Transverse colon (tissue), 4 donors: Measurements from ENCODE around the gene ENTHD1.

Source experiments
- CTCF ChIP-seq, 5 experiments: fragments of 200-600 bp in 3 of 5; fragments of 450-650 bp in 2 of 5; sonication (generic) in 3 of 5; IDR thresholded peaks; 1 replicate in 2 of 5; 2 replicates in 3 of 5; pipeline ENCODE4 v1.5.1; 2016 to 2017; ENCODE audit warnings: antibody characterized with exemption in 5 of 5, inconsistent platforms in 3 of 5, mild to moderate bottlenecking in 2 of 5, moderate library complexity in 1 of 5
- POLR2A ChIP-seq: fragments of 450-650 bp; IDR thresholded peaks from one replicate; pipeline ENCODE4 v1.6.1; 2016; ENCODE audit warnings: antibody characterized with exemption, mild to moderate bottlenecking, moderate library complexity
- POLR2AphosphoS5 ChIP-seq, 3 donors: sonication (generic); formaldehyde crosslinking; IDR thresholded peaks; one replicate each; pipeline ENCODE4 v1.6.1; 2016; ENCODE audit warnings: antibody characterized with exemption in 3 of 3

- TF ChIP-seq POLR2AphosphoS5 (IDR thresholded peaks at IDR 0.05): no peak
- TF ChIP-seq CTCF (IDR thresholded peaks at IDR 0.05): no peak
- no peak for TF ChIP-seq POLR2A
Observed at GRCh38 chr22:39714321-39714720, 179.2 kb downstream of the ENTHD1 start.
